HUES6 (cell line): ENCODE results near the gene HSPA12A.
"Not testable (repeated sequence)": the region's sequence is repeated elsewhere in the genome, so short reads cannot be mapped to it uniquely, and the experiment has no call there.

Experiments
- H3K27ac ChIP-seq: 2 replicates; pipeline ENCODE4 v1.7.0; 2013; ENCODE audit warnings: low read depth, mild to moderate bottlenecking, low read length, inconsistent platforms
- H3K27me3 ChIP-seq: 2 replicates; pipeline ENCODE4 v1.6.1; 2013; ENCODE audit warnings: low read length; ENCODE audit not compliant: control insufficient read depth, insufficient read depth
- H3K36me3 ChIP-seq: 2 replicates; pipeline ENCODE4 v1.6.1; 2013; ENCODE audit warnings: low read length; ENCODE audit not compliant: control insufficient read depth, insufficient read depth
- H3K4me1 ChIP-seq: 2 replicates; pipeline ENCODE4 v1.6.1; 2013; ENCODE audit warnings: low read length; ENCODE audit not compliant: control insufficient read depth, insufficient read depth
- H3K4me3 ChIP-seq: 2 replicates; pipeline ENCODE4 v1.5.1; 2013; ENCODE audit warnings: low read depth, low read length
- H3K9ac ChIP-seq: one replicate; pipeline ENCODE4 v1.6.1; 2013; ENCODE audit warnings: mild to moderate bottlenecking, low read length
- H3K9me3 ChIP-seq: 2 replicates; pipeline ENCODE4 v1.6.1; 2013; ENCODE audit warnings: low read depth, low read length; ENCODE audit not compliant: control insufficient read depth, insufficient read depth

Gene HSPA12A

GRCh38 chr10:116712519-116712918 lies 29.8 kb downstream of the HSPA12A start:
- H3K4me3 ChIP-seq = no peak overlapping the region
- H3K9me3 ChIP-seq = no peaks in the 10 kb centered on the region
- no peak overlapping the region for H3K27ac ChIP-seq
- H3K36me3 ChIP-seq = no peaks in the 10 kb centered on the region
- H3K4me1 ChIP-seq = peaks cover 7% of the 10 kb centered on the region
- H3K27me3 ChIP-seq = no peaks in the 10 kb centered on the region
- H3K9ac ChIP-seq = no peak overlapping the region

DNA sequence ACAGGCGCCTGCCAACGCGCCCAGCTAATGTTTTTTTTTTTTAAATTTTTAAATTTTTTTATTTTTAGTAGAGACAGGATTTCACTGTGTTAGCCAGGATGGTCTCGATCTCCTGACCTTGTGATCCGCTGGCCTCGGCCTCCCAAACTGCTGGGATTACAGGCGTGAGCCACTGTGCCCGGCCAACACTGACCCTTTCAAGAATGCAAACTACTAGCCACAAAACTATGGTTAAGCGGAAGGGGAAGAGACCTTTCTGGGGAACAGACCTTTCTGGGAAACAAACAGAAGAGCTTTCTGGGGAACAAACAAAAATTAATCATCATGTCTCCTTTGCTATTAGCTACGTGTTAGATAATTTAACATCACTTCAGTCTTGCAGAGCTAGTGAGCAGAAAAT lies 30.6 kb downstream of the HSPA12A start:
- not testable (repeated sequence) for H3K9ac ChIP-seq, H3K9me3 ChIP-seq, H3K27ac ChIP-seq, H3K27me3 ChIP-seq, H3K36me3 ChIP-seq, H3K4me3 ChIP-seq
- H3K4me1 ChIP-seq = peaks cover 14% of the 10 kb centered on the region

DNA sequence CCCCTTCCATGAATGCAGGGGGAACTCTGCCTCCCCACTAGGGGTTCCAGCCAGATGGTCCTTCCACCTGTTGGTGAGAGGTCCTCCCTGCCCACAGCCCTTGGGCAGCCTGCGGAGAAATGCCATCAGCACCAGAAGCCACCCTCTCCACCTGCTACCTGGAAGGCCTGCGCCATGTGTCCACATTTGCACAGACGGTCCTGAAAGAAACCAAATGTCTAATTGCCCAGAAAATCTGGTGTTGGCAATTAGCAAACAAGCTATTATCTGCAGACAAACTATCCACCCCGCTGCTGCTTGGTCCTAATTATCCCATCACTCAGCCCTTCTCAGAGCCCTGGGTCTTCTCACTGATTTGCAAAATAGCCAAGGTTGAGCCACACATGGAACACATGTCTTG lies 32.3 kb downstream of the HSPA12A start:
- Histone ChIP-seq H3K9me3 (no peaks in the 10 kb centered on the region), H3K36me3 (no peaks in the 10 kb centered on the region), H3K27me3 (no peaks in the 10 kb centered on the region), H3K4me1 (peaks cover 19% of the 10 kb centered on the region), H3K4me3 (no peak overlapping the region), H3K9ac (no peak overlapping the region), H3K27ac (no peak overlapping the region)

GRCh38 chr10:116708877-116709276 lies 33.5 kb downstream of the HSPA12A start:
- Histone ChIP-seq H3K27ac (no peak overlapping the region), H3K36me3 (no peaks in the 10 kb centered on the region), H3K4me1 (peaks cover 19% of the 10 kb centered on the region), H3K9me3 (no peaks in the 10 kb centered on the region), H3K27me3 (no peaks in the 10 kb centered on the region), H3K4me3 (no peak overlapping the region), H3K9ac (no peak overlapping the region)

GRCh38 chr10:116708391-116708821 lies 34.0 kb downstream of the HSPA12A start:
- H3K36me3 ChIP-seq = no peaks in the 10 kb centered on the region
- peaks cover 19% of the 10 kb centered on the region for H3K4me1 ChIP-seq
- H3K27me3 ChIP-seq = no peaks in the 10 kb centered on the region
- H3K9ac ChIP-seq = no peak overlapping the region
- H3K9me3 ChIP-seq = no peaks in the 10 kb centered on the region
- H3K4me3 ChIP-seq = no peak overlapping the region
- H3K27ac ChIP-seq = no peak overlapping the region

DNA sequence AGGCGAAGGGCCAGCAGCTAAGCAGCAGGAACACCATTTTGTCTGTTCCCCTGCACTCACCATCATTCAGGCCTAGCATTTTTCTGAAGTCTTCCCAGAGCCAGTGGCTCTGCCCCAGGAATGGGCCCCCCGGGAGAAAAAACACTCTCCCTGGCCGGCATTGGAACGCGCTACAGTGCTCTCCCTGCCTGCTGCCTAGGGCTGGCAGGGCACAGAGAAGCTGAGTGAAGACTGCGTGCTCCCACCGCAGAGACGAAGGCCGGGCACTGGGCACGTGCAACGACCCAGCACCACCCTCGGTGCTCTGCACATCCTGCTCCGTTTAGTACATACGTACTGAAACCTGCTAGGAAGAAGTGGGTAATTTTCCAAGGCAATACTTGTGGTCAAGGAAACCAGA lies 34.4 kb downstream of the HSPA12A start:
- no peak overlapping the region for H3K27ac ChIP-seq
- no peaks in the 10 kb centered on the region for H3K9me3 ChIP-seq
- no peaks in the 10 kb centered on the region for H3K27me3 ChIP-seq
- no peak overlapping the region for H3K9ac ChIP-seq
- peaks cover 19% of the 10 kb centered on the region for H3K4me1 ChIP-seq
- no peak overlapping the region for H3K4me3 ChIP-seq
- H3K36me3 ChIP-seq = no peaks in the 10 kb centered on the region

DNA sequence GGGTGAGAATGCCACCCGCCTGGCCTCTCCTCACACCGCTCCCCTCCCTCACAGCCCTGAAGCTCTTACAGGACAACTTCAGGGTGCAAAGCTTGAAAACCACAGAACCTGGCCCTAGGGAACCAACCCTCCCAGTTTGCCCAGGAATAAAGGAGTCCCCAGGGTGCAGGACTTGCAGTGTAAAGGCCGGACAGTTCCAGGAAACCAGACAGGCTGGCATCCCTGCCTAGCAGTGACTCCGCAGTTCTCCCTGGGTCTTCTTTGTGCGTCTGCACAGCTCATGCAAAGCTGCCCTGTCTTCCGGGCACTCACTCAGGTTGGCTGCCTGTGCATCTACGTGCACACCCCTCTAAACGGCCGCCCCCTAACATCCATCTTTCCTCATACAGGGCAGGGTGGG lies 36.1 kb downstream of the HSPA12A start:
- H3K27me3 ChIP-seq = no peaks in the 10 kb centered on the region
- no peak overlapping the region for H3K4me3 ChIP-seq
- peaks cover 19% of the 10 kb centered on the region for H3K4me1 ChIP-seq
- no peak overlapping the region for H3K9ac ChIP-seq
- no peak overlapping the region for H3K27ac ChIP-seq
- no peaks in the 10 kb centered on the region for H3K36me3 ChIP-seq
- H3K9me3 ChIP-seq = no peaks in the 10 kb centered on the region

DNA sequence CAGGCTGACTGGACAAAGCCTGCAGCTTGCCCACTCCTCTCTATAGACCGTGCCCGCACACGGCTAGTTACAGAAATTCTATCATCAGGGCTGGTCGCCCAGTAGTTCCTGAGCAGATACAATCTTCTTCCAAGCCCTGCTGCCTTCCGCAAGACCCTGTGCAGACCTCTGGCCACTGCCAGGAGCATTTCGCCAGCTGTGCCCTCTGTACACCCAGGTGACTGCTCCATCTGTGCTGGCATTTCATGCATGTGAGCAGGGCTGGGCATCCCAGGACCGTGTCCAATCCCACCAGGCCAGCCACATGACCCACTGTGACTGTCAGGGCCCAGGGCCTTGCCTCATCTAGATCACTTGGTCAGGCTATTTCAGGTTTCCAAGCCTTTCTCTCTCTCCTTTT lies 36.9 kb downstream of the HSPA12A start:
- peaks cover 19% of the 10 kb centered on the region for H3K4me1 ChIP-seq
- H3K36me3 ChIP-seq = no peaks in the 10 kb centered on the region
- no peak overlapping the region for H3K9ac ChIP-seq
- H3K27ac ChIP-seq = no peak overlapping the region
- no peaks in the 10 kb centered on the region for H3K27me3 ChIP-seq
- no peak overlapping the region for H3K4me3 ChIP-seq
- no peaks in the 10 kb centered on the region for H3K9me3 ChIP-seq

DNA sequence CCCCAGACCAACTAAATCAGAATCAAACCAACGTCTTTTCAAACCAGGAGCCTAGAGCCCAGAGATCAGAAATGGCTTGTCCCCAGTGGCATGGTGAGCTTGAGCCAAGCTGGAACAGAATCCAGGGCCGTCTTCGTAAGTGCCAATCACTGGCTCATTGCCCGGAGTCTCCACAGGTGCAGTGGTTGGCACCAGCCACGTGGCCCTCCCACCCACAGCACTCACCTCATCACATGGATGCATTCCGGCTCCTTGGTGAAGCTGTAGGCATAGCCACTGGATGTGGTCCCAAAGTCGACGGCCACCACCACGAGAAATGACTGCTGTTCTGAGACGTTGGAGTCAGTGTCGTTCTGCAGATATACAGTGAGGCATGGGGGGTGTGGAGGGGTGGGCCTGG lies 37.4 kb downstream of the HSPA12A start:
- Histone ChIP-seq H3K27ac (no peak overlapping the region), H3K4me3 (no peak overlapping the region), H3K4me1 (peaks cover 19% of the 10 kb centered on the region), H3K27me3 (no peaks in the 10 kb centered on the region), H3K9me3 (no peaks in the 10 kb centered on the region), H3K9ac (no peak overlapping the region), H3K36me3 (no peaks in the 10 kb centered on the region)

GRCh38 chr10:116702165-116702564 lies 40.2 kb downstream of the HSPA12A start:
- no peaks in the 10 kb centered on the region for H3K9me3 ChIP-seq
- no peak overlapping the region for H3K4me3 ChIP-seq
- H3K36me3 ChIP-seq = no peaks in the 10 kb centered on the region
- no peak overlapping the region for H3K27ac ChIP-seq
- peaks cover 12% of the 10 kb centered on the region for H3K4me1 ChIP-seq
- no peak overlapping the region for H3K9ac ChIP-seq
- no peaks in the 10 kb centered on the region for H3K27me3 ChIP-seq

DNA sequence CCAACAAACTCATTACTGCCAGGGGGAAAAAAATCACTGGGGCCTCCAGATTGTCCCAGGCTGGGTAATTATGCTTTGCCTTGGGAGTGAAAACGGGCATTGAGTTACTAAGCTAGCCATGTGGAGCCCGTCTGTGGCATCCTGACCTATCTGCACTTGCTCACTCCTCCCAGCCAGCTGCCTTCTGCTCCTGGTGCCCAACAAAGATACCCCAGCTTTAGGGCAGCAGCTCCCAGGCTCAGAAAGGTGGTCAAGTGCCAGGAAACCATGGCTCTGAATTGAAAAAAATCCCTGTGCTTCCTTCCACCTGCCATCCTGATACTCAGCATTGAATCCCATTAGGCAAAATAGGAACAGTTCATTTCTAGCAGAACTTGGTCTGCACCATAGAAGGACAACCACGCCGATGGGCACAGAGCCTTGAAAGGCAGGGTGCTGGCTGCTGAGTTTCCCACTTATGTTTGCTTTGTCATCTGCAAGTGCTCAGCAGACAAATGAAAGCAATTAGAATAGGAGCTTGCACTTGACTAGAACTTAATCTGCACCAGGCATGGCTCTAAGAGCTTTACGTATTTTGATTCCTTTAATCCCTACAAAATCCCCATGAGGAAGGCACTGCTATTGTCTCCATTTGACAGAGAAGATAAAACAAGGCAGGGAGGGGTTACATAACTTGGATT lies 42.8 kb downstream of the HSPA12A start:
- H3K27me3 ChIP-seq = no peaks in the 10 kb centered on the region
- H3K36me3 ChIP-seq = no peaks in the 10 kb centered on the region
- no peak overlapping the region for H3K4me3 ChIP-seq
- no peak overlapping the region for H3K27ac ChIP-seq
- no peaks in the 10 kb centered on the region for H3K9me3 ChIP-seq
- H3K9ac ChIP-seq = no peak overlapping the region
- peaks cover 9% of the 10 kb centered on the region for H3K4me1 ChIP-seq

DNA sequence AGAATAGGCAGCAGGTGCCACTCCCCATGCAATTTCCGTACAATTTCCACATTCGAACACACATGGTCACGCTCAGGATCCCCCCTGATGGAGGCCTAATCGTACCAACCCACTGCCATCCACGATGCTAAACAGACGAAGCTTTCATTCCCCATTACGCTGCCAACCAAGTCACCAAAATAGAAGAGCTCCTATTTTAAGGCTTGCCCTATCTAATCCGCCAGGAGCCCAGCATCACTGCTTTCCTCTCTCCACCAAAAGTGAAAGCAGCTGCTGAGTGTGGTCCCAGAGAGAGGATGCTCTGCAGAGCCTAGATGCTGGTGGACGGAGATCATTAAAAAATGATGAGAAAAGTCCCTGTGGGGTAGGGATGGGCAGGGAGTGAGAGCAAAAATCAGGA lies 43.3 kb downstream of the HSPA12A start:
- Histone ChIP-seq H3K36me3 (no peaks in the 10 kb centered on the region), H3K9ac (no peak overlapping the region), H3K4me3 (no peak overlapping the region), H3K9me3 (no peaks in the 10 kb centered on the region), H3K27ac (no peak overlapping the region), H3K4me1 (peaks cover 14% of the 10 kb centered on the region), H3K27me3 (no peaks in the 10 kb centered on the region)
